Measurements from ENCODE around the gene ACHE.

The ACHE gene

DNA sequence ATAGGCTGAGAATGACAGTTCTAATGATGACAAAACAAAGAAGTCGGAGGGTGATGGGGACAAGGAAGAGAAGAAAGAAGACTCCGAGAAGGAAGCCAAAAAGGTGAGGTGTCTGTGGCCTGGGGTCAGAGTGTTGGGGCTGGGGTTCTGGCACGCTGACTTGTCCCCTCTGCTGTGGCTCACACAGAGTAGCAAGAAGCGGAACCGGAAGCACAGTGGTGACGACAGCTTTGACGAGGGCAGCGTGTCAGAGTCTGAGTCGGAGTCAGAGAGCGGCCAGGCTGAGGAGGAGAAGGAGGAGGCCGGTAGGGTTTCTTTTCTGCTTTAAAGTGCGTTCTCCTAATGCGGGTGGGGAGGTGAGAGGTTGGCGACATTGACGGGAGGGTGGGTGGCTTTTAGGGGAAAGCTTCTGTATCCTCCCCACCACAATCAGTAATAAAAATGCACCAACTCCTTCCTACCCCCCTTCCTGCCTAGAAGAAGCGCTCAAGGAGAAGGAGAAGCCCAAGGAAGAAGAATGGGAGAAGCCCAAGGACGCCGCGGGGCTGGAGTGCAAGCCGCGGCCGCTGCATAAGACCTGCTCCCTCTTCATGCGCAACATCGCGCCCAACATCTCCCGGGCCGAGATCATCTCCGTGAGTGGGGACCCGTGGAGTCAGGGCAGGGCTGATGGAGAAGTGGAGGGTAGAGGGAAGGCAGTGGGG is 10.8 kb downstream of the ACHE start:
- DNase-seq (ENCODE audit: low read depth), result no peak

- DNase-seq (ENCODE audit: low read depth), result no peak
Observed at GRCh38 chr7:100882785-100883526, 12.7 kb downstream of the ACHE start.

DNA sequence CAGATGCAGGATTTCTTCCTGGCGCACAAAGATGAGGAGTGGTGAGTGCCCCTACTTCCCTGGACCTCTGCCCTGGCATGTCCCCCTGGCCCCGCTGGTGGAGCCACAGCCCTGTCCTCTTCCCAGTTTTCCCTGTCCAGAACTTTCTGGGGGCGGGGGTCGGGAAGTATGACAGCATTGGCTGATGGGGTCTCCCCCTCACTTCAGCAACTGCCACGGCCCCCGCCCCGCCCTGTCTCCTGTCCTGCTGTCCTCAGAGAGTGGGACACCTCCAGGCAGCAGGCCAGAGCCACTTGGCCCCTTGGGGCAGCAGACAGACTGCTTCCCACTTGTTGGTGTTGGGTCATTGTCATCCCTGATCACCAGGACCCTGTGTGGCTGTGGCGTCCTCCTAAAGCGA is 13.5 kb downstream of the ACHE start:
- DNase-seq (ENCODE audit: low read depth), result no peak

GRCh38 chr7:100881136-100881535 is 14.6 kb downstream of the ACHE start:
- DNase-seq (ENCODE audit: low read depth), result no peak

DNA sequence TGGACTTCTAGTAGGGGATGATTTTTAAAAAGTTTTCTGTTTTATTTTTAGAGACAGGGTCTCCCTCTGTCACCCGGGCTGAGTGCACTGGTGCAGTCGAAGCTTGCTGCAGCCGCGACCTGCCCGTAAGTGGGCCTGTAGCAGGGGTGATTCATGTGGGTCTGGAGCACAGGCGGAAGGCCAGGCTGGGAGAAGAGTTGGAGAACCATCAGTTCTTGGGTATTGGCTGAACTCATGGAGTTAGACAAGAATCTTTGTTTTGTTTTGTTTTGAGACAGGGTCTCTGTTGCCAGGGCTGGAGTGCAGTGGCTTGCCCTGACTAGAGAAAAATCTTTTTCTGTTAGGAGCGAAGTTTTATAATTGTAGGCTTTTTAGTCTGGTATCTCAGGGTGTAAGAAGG is 15.0 kb downstream of the ACHE start:
- DNase-seq (ENCODE audit: low read depth), result no peak

- no peak for DNase-seq (ENCODE audit: low read depth)
Observed at GRCh38 chr7:100879685-100880261, 15.9 kb downstream of the ACHE start.

GRCh38 chr7:100878685-100879084 is 17.0 kb downstream of the ACHE start:
- no peak for DNase-seq (ENCODE audit: low read depth)

DNA sequence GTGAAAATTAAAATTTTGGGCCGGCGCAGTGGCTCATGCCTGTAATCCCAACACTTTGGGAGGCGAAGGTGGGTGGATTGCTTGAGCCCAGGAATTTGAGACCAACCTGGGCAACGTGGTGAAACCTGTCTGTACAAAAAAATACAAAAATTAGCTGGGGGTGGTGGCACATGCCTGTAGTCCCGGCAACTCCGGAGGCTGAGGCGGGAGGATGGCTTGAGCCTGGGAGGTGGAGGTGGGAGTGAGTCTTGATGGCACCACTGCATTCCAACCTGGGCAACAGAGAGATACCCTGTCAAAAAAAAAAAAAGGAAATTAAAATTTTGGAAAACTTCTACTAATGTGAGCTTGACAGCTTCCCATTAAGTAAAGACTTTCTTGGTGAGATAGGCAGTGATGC is 17.7 kb downstream of the ACHE start:
- DNase-seq (ENCODE audit: low read depth), result no peak

DNA sequence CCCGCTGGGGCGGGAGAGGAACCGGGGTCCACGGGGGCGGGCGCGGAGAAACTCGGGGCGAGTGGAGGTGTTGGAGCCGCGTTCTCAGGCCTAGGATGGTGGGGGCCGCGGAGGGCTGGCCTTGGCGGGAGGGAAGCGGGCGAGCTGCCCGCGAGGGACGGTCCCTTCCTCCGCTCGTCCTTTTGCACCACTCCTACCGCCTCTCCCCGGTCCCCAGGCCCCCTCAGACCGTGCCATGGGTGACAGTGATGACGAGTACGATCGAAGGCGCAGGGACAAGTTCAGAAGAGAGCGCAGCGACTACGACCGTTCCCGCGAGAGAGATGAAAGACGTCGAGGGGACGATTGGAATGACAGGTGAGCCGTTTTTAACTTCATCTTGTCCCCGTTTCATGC is 20.3 kb downstream of the ACHE start:
- DNase-seq (ENCODE audit: low read depth), result no peak

GRCh38 chr7:100874577-100875355 is 20.9 kb downstream of the ACHE start, which contains the start of gene SRRT:
TSS of gene SRRT (plus strand) at chr7:100875103. CDS start at chr7:100875591, 488 bp downstream.
- peak; percentile 82 for DNase-seq (ENCODE audit: low read depth)

- DNase-seq (ENCODE audit: low read depth), result no peak
Observed at GRCh38 chr7:100874300-100874576, 21.4 kb downstream of the ACHE start.

- DNase-seq (ENCODE audit: low read depth), result no peak
Observed at GRCh38 chr7:100873599-100874299, 21.9 kb downstream of the ACHE start.

GRCh38 chr7:100867776-100868485 is 27.8 kb downstream of the ACHE start:
- no peak for DNase-seq (ENCODE audit: low read depth)

DNA sequence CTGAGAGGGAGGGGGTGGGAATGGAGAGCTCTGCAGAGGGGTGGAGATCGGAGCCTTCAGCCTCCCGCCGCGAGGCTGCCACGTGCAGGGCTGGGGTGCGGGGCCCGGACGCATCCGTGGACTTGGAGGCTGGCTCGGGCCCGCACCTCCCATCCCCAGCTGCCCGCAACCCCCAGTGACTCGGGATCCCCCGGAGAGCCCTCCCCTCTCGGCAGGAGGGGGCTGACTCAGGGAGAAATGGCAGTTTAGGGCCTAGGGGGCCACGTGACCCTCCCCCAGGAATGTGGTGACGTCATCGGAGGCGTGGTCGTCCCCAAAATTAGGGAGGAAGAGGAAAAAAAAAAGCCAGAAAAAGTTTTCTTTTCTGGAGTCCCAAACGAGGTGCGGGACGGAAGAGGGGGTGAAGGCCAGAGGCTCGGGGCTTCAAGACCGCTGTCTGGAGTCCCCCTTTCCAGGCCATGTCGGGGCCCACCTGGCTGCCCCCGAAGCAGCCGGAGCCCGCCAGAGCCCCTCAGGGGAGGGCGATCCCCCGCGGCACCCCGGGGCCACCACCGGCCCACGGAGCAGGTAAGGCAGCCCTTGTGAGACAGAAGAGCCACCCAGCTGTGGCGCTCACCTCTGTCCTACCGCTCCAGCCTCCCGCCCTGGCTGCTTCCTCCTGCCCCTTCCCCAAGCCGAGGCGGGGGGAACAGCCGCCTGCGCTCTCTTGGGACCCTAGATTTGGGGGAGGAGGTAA is 28.5 kb downstream of the ACHE start, which contains the start of gene TRIP6:
TSS of gene TRIP6 (plus strand) at position 348 of the 736 bp plus-strand sequence. CDS start at position 459, 111 bp downstream.
- peak; percentile 76 for DNase-seq (ENCODE audit: low read depth)

DNA sequence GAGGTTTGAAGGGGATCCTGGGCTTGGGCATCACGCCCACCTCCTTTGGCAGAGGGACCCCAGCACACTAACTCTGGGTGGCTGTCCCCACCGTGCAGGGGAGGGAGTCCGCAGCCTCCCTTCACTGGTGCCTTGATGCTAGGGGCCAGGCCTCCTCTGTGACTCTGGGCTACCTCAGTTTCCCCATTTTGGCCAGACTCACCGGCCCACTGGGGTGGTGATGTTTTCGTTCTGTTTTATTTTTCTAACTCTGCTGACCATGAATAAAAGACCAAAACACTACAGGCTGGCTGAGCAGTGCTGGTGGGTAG is 29.0 kb downstream of the ACHE start:
- DNase-seq (ENCODE audit: low read depth), result no peak

- no peak for DNase-seq (ENCODE audit: low read depth)
Observed at GRCh38 chr7:100865938-100866728, 29.6 kb downstream of the ACHE start.

GRCh38 chr7:100865372-100865911 is 30.2 kb downstream of the ACHE start:
- no peak for DNase-seq (ENCODE audit: low read depth)

DNA sequence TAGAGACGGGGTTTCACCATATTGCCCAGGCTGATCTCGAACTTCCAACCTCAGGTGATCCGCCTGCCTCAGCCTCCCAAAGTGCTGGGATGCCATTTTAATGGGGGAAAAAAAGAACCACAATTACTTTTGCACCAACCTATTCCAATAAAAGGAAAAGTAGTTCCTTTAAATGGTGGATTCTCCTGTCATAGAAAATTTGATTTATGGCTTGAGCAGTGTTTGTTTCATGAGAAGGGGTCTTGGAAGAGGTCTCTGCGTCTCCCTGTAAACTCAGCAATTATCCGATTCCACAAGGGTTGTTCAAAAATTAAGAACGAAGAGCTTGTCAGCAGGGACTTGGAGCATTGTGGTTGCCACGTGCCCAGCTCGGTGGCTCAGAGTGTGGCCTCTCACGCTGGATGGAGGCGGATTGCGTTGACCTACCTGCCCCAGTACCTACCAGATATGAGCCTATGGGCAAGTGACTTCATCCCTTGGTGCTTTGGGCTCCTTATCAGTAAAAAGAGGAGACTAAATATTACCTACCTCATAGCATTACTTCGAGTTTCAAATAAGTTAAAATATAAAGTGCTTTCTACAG is 31.3 kb downstream of the ACHE start:
- DNase-seq (ENCODE audit: low read depth), result no peak

DNA sequence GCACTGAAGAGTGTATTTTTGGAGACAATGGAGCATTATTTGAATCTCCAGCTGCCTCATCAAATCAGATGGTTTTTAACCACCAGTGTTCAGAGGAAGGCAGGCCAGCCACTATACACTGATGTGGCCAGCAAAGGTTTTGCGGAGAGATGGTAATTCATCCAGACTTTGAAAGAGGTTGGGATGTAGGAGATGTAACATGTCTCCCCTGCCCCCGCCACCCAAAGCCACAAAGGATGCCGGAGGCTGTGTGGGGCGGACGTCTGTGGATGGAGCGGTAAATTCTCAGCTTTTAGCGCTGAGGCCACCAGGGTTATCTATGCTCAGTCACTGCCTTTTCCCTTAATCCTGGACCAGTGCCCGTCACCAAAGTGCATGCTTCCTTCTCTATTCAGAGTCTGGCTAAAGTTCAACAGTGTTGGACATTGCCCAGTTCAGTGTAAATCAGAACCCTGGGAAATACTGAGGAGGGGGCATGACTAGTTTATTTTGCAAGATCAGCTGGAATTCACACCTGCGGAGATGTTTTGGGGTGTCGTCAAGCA is 32.2 kb downstream of the ACHE start:
- no peak for DNase-seq (ENCODE audit: low read depth)

All from HS-27A (cell line).